Activated naive CD4-positive, alpha-beta T cell treated with Interleukin-2 at 50 U/mL for 16 hours (primary cell): ENCODE data around the gene PIGO.

Experiments
- DNase-seq: peaks from one replicate; pipeline ENCODE4 v3.0.0-alpha.2; 2020

The PIGO gene

DNA sequence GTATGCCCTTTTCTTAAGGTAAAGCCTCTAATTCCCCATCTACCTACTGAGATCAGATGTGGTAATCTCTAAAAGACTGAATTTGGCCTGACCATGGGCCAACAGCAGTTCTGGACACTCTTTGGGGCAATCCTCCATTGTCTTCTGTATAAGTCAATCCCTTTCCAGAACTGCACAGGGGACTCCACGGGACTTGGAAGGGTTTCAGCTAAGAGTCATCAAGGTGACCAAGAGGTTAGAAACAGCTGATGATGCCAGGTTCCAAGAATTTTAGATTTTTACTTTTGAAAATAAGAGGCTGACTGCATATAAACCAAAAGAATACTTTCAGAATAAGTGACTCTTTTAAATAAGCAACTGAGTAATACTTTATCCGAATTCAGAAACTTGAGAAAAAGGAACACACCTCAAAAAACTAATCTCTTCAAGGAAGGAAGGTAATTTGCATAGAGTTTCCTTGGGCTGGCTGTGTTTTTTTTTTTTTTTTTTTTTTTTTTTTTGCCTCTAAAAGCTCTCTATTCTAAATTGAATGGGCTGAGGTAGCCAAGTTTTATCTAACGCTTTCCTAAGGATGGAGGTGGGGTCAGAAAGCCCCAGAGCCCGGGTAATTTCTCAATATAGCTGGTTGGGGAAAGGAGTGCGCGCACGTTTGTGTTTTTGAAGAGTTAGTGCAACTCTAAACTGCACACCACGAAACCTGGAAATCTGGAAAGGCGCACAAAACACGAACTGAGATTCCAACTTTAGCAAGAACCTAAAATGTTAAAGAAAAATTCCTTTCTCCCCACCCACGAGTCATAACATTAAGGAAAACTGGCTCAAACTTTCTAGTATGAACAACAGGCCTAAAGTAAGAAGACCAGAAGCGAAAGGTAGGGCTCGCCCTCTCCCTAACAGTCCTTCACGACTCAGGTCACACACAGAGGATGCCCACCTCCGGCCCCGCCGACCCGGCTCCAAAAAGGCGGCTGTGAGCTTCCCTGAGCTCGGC is 25.3 kb downstream of the PIGO start:
- no peak for DNase-seq

DNA sequence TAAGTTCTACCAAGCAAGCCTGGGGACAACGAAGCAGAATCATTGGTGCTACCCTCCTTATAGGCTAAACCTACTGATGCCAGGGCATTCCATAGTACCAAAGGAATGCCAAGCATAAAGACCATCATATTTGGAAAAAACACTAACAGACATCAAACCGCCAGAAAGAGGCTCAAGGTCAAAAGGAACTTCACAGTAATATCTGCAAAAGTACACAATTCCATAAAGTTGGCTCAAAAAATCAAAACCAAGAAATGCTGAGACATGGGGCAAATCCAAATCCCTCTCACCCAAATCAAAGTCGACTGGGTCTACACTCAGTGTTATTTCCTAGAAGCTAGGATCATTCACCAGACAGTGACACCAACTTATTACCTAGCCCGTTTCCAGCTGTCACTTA is 27.4 kb downstream of the PIGO start:
- DNase-seq, result no peak

- DNase-seq, result no peak
These were observed 29.3 kb downstream of the PIGO start for GRCh38 chr9:35067056-35067455.

GRCh38 chr9:35060548-35061207 is 35.7 kb downstream of the PIGO start:
- DNase-seq, result no peak

- DNase-seq, result no peak
These were observed 37.0 kb downstream of the PIGO start for GRCh38 chr9:35059438-35059837.

GRCh38 chr9:35057271-35057620 is 39.1 kb downstream of the PIGO start:
- no peak for DNase-seq

GRCh38 chr9:35056571-35057270 is 39.7 kb downstream of the PIGO start:
- DNase-seq, result no peak

GRCh38 chr9:35054871-35055644 is 41.3 kb downstream of the PIGO start:
- no peak for DNase-seq

- no peak for DNase-seq
These were observed 42.1 kb downstream of the PIGO start for GRCh38 chr9:35054185-35054835.

- peak; percentile 56 for DNase-seq
These were observed 45.1 kb downstream of the PIGO start for GRCh38 chr9:35051069-35051967.

GRCh38 chr9:35048511-35048910 is 47.9 kb downstream of the PIGO start:
- DNase-seq, result no peak

- DNase-seq, result no peak
These were observed 52.3 kb downstream of the PIGO start for GRCh38 chr9:35044071-35044470.

GRCh38 chr9:35042891-35043545 is 53.4 kb downstream of the PIGO start:
- DNase-seq, result no peak

DNA sequence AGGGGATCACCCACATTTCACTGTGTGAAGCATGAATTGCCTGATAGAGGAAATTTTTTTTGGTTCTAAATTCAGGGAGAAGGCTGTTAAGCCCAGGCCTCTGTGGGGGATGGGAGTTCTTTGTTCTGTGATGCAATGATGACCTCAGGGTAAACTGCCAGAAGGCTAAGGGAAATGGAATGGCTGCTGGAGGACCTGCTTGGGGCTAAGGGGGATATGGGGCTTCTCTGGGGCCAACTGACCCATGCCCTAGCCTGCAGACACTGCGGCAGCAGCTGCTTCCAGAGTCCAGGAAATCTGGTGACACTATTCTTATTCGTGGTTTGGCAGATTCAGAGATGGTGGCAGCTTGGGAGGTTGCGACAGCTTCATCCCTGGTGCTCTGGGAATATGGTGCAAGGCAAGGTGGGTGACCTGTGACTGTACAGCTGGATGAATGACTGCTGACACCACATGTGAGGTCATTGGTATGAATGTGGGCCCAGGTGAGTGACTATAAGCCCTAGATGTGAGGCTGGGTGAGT is 54.2 kb downstream of the PIGO start:
- no peak for DNase-seq
